GM12873 (cell line): ENCODE data around the gene TAMM41.

Experiments
- TF ChIP-seq, protein P1 (sequence below): IDR thresholded peaks from 2 replicates; pipeline ENCODE4 v1.5.1; 2012; ENCODE audit warnings: low read depth, mild to moderate bottlenecking, moderate library complexity, low read length, control low read depth; ENCODE audit not compliant: insufficient read depth; ENCODE audit errors: missing control alignments

The TAMM41 gene

DNA sequence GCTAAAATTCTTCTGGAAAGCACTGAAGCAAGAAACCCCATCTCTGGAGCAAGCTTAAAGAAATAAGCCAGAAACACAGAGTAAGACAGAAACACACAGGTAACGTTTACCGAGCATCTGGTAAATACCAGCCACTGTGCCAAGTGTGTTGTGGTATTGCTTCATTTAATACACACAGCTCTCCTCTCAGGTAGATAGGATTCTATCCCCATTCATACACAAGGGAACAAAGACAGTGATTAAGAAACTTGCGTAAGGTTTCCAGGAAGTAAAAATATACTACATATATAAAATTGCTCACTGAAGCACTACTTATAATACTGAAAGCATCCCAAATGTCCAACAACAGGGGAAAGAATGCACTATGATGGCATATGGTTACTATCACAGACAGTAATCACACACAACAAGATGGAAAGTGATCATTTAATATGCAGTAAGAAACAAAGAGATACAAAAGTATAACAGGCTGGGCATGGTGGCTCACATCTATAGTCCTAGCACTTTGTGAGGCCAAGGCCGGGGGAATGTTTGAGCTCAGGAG, 27.5 kb downstream of the TAMM41 start:
- TF ChIP-seq, protein P1, sequence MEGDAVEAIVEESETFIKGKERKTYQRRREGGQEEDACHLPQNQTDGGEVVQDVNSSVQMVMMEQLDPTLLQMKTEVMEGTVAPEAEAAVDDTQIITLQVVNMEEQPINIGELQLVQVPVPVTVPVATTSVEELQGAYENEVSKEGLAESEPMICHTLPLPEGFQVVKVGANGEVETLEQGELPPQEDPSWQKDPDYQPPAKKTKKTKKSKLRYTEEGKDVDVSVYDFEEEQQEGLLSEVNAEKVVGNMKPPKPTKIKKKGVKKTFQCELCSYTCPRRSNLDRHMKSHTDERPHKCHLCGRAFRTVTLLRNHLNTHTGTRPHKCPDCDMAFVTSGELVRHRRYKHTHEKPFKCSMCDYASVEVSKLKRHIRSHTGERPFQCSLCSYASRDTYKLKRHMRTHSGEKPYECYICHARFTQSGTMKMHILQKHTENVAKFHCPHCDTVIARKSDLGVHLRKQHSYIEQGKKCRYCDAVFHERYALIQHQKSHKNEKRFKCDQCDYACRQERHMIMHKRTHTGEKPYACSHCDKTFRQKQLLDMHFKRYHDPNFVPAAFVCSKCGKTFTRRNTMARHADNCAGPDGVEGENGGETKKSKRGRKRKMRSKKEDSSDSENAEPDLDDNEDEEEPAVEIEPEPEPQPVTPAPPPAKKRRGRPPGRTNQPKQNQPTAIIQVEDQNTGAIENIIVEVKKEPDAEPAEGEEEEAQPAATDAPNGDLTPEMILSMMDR: no peak

- TF ChIP-seq, protein P1: no peak
These were observed 28.7 kb downstream of the TAMM41 start for GRCh38 chr3:11818033-11818432.

GRCh38 chr3:11815111-11815510, 31.6 kb downstream of the TAMM41 start:
- TF ChIP-seq, protein P1: no peak

DNA sequence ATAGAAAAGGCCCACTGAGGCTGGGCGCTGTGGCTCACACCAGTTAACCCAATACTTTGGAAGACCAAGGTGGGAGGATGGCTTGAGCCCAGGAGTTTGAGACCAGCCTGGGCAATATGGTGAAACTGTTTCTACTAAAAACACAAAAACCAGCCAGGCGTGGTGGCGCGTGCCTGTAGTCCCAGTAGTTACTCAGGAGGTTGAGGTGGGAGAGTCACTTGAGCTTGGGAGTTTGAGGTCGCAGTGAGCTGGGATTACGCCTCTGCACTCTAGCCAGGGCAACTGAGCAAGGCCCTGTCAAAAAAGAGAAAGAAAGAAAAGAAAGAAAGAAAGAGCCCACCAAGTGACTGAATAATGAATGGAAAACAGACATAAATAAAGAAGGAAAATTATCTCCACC, 32.0 kb downstream of the TAMM41 start:
- TF ChIP-seq, protein P1: no peak

- TF ChIP-seq, protein P1: no peak
These were observed 36.4 kb downstream of the TAMM41 start for GRCh38 chr3:11810276-11810675.

GRCh38 chr3:11808231-11808630, 38.5 kb downstream of the TAMM41 start:
- TF ChIP-seq, protein P1: no peak

DNA sequence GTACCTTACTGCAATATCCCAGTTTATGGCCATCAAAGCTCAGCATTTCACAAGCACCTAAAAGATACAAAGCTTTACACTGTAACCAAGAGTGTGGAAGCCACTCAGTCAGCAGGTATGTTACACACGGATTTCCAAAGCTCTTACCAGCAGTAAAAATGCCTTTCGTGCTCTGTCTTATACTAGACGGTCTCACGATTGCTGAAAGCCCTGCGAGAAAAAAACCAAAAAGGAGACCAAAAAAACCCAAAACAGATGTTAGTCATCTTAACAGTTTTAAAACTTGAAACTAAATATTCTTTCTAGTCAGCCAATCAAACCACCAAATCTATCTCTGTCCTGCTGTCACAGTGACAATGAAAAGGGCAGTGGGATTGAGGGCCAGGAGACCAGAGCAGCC, 39.0 kb downstream of the TAMM41 start:
- TF ChIP-seq, protein P1: no peak
